SK-N-SH treated with all-trans-retinoic acid at 6 μM for 48 hours (cell line): ENCODE measurements around the gene ZMYND8.

Experiments
- ATAC-seq: fragments of 200-7000 bp; cut with Tn5 transposase; 3 replicates; pipeline ENCODE4 v1.9.1; 2020; ENCODE audit warnings: mild to moderate bottlenecking, moderate library complexity
- ARNTL ChIP-seq: fragments of 450-650 bp; formaldehyde crosslinking; IDR thresholded peaks from 2 replicates; pipeline ENCODE4 v1.5.0; 2020; ENCODE audit warnings: low read depth, mild to moderate bottlenecking, moderate library complexity, borderline replicate concordance
- BACH2 ChIP-seq: fragments of 250-450 bp; sonication (Bioruptor Pico); IDR thresholded peaks from 2 replicates; pipeline ENCODE4 v1.9.0; 2021; ENCODE audit warnings: mild to moderate bottlenecking, borderline replicate concordance
- CSDC2 ChIP-seq: fragments of 250-450 bp; sonication (Bioruptor Pico); IDR thresholded peaks from 2 replicates; pipeline ENCODE4 v1.5.0; 2020; ENCODE audit warnings: mild to moderate bottlenecking, moderate library complexity
- ESRRG ChIP-seq: fragments of 250-450 bp; sonication (Bioruptor Pico); IDR thresholded peaks from 2 replicates; pipeline ENCODE4 v1.6.1; 2021; ENCODE audit warnings: mild to moderate bottlenecking
- ISL1 ChIP-seq: fragments of 250-450 bp; sonication (Bioruptor Pico); IDR thresholded peaks from 2 replicates; pipeline ENCODE4 v2.1.2; 2022; ENCODE audit warnings: mild to moderate bottlenecking, moderate library complexity
- OSR1 ChIP-seq: fragments of 250-450 bp; sonication (Bioruptor Pico); IDR thresholded peaks from 2 replicates; pipeline ENCODE4 v1.8.0; 2022; ENCODE audit warnings: moderate library complexity, mild to moderate bottlenecking, inconsistent platforms
- PPARA ChIP-seq: fragments of 250-450 bp; sonication (Bioruptor Pico); IDR thresholded peaks from 2 replicates; pipeline ENCODE4 v1.5.0; 2020; ENCODE audit warnings: mild to moderate bottlenecking, borderline replicate concordance
- RARB ChIP-seq: fragments of 250-450 bp; sonication (Bioruptor Pico); IDR thresholded peaks from 2 replicates; pipeline ENCODE4 v1.8.0; 2021; ENCODE audit warnings: mild to moderate bottlenecking, moderate library complexity
- SNAI2 ChIP-seq: fragments of 250-450 bp; sonication (Bioruptor Pico); IDR thresholded peaks from 2 replicates; pipeline ENCODE4 v1.5.0; 2020; ENCODE audit warnings: mild to moderate bottlenecking, moderate library complexity
- TCF4 ChIP-seq: fragments of 250-450 bp; sonication (Bioruptor Pico); IDR thresholded peaks from 2 replicates; pipeline ENCODE4 v1.8.0; 2021; ENCODE audit warnings: mild to moderate bottlenecking, moderate library complexity, borderline replicate concordance
- TOX ChIP-seq: fragments of 250-450 bp; sonication (Bioruptor Pico); IDR thresholded peaks from 2 replicates; pipeline ENCODE4 v1.8.0; 2021; ENCODE audit warnings: mild to moderate bottlenecking, moderate library complexity, borderline replicate concordance
- ZC3H10 ChIP-seq: fragments of 250-450 bp; sonication (Bioruptor Pico); IDR thresholded peaks from 2 replicates; pipeline ENCODE4 v1.5.1; 2021; ENCODE audit warnings: mild to moderate bottlenecking, moderate library complexity
- ZFP3 ChIP-seq: fragments of 250-450 bp; sonication (Bioruptor Pico); IDR thresholded peaks from 2 replicates; pipeline ENCODE4 v1.5.0; 2020; ENCODE audit warnings: mild to moderate bottlenecking, moderate library complexity
- ZFP30 ChIP-seq: fragments of 450-650 bp; formaldehyde crosslinking; IDR thresholded peaks from 2 replicates; pipeline ENCODE4 v1.5.0; 2022; ENCODE audit warnings: mild to moderate bottlenecking, moderate library complexity
- ZNF565 ChIP-seq: fragments of 450-650 bp; formaldehyde crosslinking; conservative IDR thresholded peaks from 2 replicates; pipeline ENCODE4 v1.5.0; 2020; ENCODE audit warnings: low read depth, mild to moderate bottlenecking, moderate library complexity
- ZNF70 ChIP-seq: fragments of 450-650 bp; formaldehyde crosslinking; IDR thresholded peaks from 2 replicates; pipeline ENCODE4 v1.5.0; 2020; ENCODE audit warnings: mild to moderate bottlenecking, moderate library complexity
- ZNF8 ChIP-seq: fragments of 450-650 bp; formaldehyde crosslinking; IDR thresholded peaks from 2 replicates; pipeline ENCODE4 v1.5.0; 2020; ENCODE audit warnings: mild to moderate bottlenecking, moderate library complexity
- TF ChIP-seq, protein P1 (sequence below): fragments of 250-450 bp; sonication (Bioruptor Pico); IDR thresholded peaks from 2 replicates; pipeline ENCODE4 v1.5.0; 2020; ENCODE audit warnings: mild to moderate bottlenecking, moderate library complexity
- TF ChIP-seq, protein P2 (sequence below): fragments of 250-450 bp; sonication (Bioruptor Pico); IDR thresholded peaks from 2 replicates; pipeline ENCODE4 v1.5.1; 2020; ENCODE audit warnings: low read depth, mild to moderate bottlenecking, moderate library complexity
- TF ChIP-seq, protein P3 (sequence below): fragments of 250-450 bp; sonication (Bioruptor Pico); IDR thresholded peaks from 2 replicates; pipeline ENCODE4 v1.5.1; 2021; ENCODE audit warnings: mild to moderate bottlenecking, moderate library complexity
- TF ChIP-seq, protein P4 (sequence below): fragments of 250-450 bp; sonication (Bioruptor Pico); IDR thresholded peaks from 2 replicates; pipeline ENCODE4 v1.8.0; 2020; ENCODE audit warnings: mild to moderate bottlenecking, moderate library complexity, borderline replicate concordance
- TF ChIP-seq, protein P5 (sequence below): fragments of 250-450 bp; sonication (Bioruptor Pico); IDR thresholded peaks from 2 replicates; pipeline ENCODE4 v1.8.0; 2021; ENCODE audit warnings: low read depth, mild to moderate bottlenecking, moderate library complexity, borderline replicate concordance

Gene ZMYND8

DNA sequence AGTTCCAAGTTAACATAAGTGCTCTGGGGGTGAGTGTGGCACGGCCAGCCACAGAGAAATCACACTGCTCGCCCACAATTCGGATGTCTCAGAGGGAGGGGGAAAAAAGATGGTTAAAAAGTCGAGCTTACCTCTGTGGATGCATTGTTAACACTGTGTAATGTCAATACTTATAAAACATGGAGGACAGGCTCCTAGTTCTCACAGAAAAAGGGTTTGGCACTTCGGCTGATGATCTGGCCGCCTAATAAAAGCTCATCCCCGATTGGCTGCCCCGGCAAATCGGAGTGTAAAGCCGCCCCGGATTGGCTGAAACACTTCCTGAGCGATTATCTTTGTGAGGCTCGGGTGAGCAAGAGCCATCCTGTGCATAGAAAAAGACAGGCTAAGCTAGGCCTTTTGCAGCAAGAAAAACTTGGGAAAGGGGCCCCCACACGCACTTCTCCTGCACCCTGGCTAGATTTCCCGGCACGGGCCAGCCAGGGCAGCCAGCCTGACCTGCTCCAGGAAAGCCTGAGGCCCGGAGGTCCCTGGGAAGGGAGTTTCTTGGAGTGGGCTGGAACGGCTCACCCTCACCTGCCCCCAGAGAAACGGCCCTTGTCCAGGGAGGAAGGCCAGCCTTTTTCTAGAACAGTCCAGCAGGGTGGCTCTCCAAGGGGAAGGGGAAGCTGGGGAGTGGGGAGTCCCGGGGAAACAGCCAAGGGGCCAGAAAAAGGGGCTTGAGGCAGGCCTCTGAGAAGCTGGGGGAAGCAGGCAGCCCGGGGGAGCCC is at the start of gene ZMYND8:
ZMYND8 (minus strand) TSS at position 174 of the 770 bp plus-strand sequence; CDS start at position 145, 29 bp downstream.
- no peak for TF ChIP-seq ZNF8 (CRISPR knock-in tag)
- TF ChIP-seq, protein P1, sequence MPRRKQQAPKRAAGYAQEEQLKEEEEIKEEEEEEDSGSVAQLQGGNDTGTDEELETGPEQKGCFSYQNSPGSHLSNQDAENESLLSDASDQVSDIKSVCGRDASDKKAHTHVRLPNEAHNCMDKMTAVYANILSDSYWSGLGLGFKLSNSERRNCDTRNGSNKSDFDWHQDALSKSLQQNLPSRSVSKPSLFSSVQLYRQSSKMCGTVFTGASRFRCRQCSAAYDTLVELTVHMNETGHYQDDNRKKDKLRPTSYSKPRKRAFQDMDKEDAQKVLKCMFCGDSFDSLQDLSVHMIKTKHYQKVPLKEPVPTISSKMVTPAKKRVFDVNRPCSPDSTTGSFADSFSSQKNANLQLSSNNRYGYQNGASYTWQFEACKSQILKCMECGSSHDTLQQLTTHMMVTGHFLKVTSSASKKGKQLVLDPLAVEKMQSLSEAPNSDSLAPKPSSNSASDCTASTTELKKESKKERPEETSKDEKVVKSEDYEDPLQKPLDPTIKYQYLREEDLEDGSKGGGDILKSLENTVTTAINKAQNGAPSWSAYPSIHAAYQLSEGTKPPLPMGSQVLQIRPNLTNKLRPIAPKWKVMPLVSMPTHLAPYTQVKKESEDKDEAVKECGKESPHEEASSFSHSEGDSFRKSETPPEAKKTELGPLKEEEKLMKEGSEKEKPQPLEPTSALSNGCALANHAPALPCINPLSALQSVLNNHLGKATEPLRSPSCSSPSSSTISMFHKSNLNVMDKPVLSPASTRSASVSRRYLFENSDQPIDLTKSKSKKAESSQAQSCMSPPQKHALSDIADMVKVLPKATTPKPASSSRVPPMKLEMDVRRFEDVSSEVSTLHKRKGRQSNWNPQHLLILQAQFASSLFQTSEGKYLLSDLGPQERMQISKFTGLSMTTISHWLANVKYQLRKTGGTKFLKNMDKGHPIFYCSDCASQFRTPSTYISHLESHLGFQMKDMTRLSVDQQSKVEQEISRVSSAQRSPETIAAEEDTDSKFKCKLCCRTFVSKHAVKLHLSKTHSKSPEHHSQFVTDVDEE: peak; percentile 77; the same call in 1 of the 2 replicates
- TF ChIP-seq, protein P2, sequence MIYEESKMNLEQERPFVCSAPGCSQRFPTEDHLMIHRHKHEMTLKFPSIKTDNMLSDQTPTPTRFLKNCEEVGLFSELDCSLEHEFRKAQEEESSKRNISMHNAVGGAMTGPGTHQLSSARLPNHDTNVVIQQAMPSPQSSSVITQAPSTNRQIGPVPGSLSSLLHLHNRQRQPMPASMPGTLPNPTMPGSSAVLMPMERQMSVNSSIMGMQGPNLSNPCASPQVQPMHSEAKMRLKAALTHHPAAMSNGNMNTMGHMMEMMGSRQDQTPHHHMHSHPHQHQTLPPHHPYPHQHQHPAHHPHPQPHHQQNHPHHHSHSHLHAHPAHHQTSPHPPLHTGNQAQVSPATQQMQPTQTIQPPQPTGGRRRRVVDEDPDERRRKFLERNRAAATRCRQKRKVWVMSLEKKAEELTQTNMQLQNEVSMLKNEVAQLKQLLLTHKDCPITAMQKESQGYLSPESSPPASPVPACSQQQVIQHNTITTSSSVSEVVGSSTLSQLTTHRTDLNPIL (CRISPR knock-in tag): no peak
- TF ChIP-seq, protein P3, sequence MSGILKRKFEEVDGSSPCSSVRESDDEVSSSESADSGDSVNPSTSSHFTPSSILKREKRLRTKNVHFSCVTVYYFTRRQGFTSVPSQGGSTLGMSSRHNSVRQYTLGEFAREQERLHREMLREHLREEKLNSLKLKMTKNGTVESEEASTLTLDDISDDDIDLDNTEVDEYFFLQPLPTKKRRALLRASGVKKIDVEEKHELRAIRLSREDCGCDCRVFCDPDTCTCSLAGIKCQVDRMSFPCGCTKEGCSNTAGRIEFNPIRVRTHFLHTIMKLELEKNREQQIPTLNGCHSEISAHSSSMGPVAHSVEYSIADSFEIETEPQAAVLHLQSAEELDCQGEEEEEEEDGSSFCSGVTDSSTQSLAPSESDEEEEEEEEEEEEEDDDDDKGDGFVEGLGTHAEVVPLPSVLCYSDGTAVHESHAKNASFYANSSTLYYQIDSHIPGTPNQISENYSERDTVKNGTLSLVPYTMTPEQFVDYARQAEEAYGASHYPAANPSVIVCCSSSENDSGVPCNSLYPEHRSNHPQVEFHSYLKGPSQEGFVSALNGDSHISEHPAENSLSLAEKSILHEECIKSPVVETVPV (CRISPR knock-in tag): no peak
- TF ChIP-seq TCF4: no peak
- TF ChIP-seq ZC3H10 (CRISPR knock-in tag): no peak
- TF ChIP-seq BACH2 (CRISPR knock-in tag): no peak
- peak; percentile 62 for TF ChIP-seq ISL1 (CRISPR knock-in tag)
- TF ChIP-seq, protein P4, sequence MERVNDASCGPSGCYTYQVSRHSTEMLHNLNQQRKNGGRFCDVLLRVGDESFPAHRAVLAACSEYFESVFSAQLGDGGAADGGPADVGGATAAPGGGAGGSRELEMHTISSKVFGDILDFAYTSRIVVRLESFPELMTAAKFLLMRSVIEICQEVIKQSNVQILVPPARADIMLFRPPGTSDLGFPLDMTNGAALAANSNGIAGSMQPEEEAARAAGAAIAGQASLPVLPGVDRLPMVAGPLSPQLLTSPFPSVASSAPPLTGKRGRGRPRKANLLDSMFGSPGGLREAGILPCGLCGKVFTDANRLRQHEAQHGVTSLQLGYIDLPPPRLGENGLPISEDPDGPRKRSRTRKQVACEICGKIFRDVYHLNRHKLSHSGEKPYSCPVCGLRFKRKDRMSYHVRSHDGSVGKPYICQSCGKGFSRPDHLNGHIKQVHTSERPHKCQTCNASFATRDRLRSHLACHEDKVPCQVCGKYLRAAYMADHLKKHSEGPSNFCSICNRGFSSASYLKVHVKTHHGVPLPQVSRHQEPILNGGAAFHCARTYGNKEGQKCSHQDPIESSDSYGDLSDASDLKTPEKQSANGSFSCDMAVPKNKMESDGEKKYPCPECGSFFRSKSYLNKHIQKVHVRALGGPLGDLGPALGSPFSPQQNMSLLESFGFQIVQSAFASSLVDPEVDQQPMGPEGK (CRISPR knock-in tag): 0 out of 2 replicates have a peak, but pooled peaks have one; percentile 58
- no peak for TF ChIP-seq PPARA (CRISPR knock-in tag)
- TF ChIP-seq ARNTL: no peak
- no peak for TF ChIP-seq RARB (CRISPR knock-in tag)
- no peak for TF ChIP-seq TOX
- TF ChIP-seq OSR1 (CRISPR knock-in tag): peak; percentile 67; the same call in 1 of the 2 replicates
- peak; percentile 89 for TF ChIP-seq SNAI2 (CRISPR knock-in tag)
- peak; percentile 83 for TF ChIP-seq ZFP3 (CRISPR knock-in tag)
- peak; percentile 95 for TF ChIP-seq CSDC2 (CRISPR knock-in tag)
- 0 out of 2 replicates have a peak, but pooled peaks have one; percentile 72 for TF ChIP-seq ZNF565 (CRISPR knock-in tag)
- ATAC-seq: peak; percentile 52

DNA sequence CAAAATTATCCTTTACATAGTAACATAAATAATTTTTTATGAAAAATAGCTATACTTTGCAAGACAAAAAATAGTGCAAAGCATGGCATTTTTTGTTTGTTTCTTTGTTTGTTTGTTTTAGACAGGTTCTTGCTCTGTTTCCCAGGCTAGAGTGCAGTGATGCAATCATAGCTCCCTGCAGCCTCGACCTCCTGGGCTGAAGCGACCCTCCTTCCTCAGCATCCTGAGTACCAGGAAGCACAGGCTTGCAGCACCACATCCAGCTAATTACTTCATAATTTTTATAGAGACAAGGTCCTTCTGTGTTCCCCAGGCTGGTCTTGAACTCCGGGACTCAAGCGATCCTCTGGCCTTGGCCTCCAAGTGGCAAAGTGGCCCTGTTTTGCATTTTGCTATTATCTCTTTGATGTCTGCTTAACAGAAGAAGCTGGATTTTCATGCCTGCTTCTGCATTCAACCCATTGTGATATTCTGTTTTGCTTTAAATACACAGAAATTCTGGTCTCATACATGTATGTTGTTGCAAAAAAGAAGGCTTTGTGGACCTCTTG is 49.4 kb upstream of the ZMYND8 start:
- TF ChIP-seq ZFP30 (CRISPR knock-in tag) (no peak), ZFP3 (CRISPR knock-in tag) (no peak), PPARA (CRISPR knock-in tag) (no peak), ZC3H10 (CRISPR knock-in tag) (no peak), ISL1 (CRISPR knock-in tag) (no peak), ZNF8 (CRISPR knock-in tag) (no peak), TCF4 (no peak), RARB (CRISPR knock-in tag) (no peak), ZNF70 (no peak), CSDC2 (CRISPR knock-in tag) (no peak), ESRRG (CRISPR knock-in tag) (no peak)
- TF ChIP-seq, protein P5, sequence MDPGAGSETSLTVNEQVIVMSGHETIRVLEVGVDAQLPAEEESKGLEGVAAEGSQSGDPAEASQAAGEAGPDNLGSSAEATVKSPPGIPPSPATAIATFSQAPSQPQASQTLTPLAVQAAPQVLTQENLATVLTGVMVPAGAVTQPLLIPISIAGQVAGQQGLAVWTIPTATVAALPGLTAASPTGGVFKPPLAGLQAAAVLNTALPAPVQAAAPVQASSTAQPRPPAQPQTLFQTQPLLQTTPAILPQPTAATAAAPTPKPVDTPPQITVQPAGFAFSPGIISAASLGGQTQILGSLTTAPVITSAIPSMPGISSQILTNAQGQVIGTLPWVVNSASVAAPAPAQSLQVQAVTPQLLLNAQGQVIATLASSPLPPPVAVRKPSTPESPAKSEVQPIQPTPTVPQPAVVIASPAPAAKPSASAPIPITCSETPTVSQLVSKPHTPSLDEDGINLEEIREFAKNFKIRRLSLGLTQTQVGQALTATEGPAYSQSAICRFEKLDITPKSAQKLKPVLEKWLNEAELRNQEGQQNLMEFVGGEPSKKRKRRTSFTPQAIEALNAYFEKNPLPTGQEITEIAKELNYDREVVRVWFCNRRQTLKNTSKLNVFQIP: no peak
- TF ChIP-seq, protein P2 (CRISPR knock-in tag): no peak
- TF ChIP-seq, protein P4 (CRISPR knock-in tag): no peak
- ATAC-seq: no peak
